HepG2 (cell line): ENCODE measurements around the gene TCF25. TPM values are rescaled to one million over a fixed set of nuclear protein-coding genes. Genes with fewer than 3 reads are reported as not detected.

Experiments used
- ATF1 ChIP-seq: IDR thresholded peaks from 2 replicates; pipeline ENCODE4 v1.6.1; 2016; ENCODE audit warnings: mild to moderate bottlenecking, control low read depth
- CREBL2 ChIP-seq: sonication (generic); formaldehyde crosslinking; IDR thresholded peaks from 2 replicates; pipeline ENCODE4 v1.8.1; 2023; ENCODE audit warnings: missing genetic modification reagents, mild to moderate bottlenecking, borderline replicate concordance
- GMEB2 ChIP-seq: IDR thresholded peaks from 2 replicates; pipeline ENCODE4 v1.6.1; 2016; ENCODE audit warnings: missing biosample characterization, missing genetic modification reagents, low read depth
- HES4 ChIP-seq: sonication (generic); formaldehyde crosslinking; IDR thresholded peaks from 2 replicates; pipeline ENCODE4 v1.9.0; 2021; ENCODE audit warnings: mild to moderate bottlenecking, missing genetic modification reagents, borderline replicate concordance
- HIC2 ChIP-seq: sonication (generic); formaldehyde crosslinking; IDR thresholded peaks from 2 replicates; pipeline ENCODE4 v1.9.0; 2022; ENCODE audit warnings: low read depth, missing genetic modification reagents
- KDM6A ChIP-seq: IDR thresholded peaks from 2 replicates; pipeline ENCODE4 v1.6.1; 2016; ENCODE audit warnings: low read depth
- KLF9 ChIP-seq: IDR thresholded peaks from 2 replicates; pipeline ENCODE4 v1.6.1; 2016; ENCODE audit warnings: low read depth
- NCOA5 ChIP-seq: sonication (generic); formaldehyde crosslinking; IDR thresholded peaks from 2 replicates; pipeline ENCODE4 v1.4.0; 2020; ENCODE audit warnings: missing genetic modification reagents
- NCOR1 ChIP-seq: fragments of 200-600 bp; sonication (generic); IDR thresholded peaks from 2 replicates; pipeline ENCODE4 v1.7.0; 2017; ENCODE audit warnings: antibody characterized with exemption, low read length, borderline replicate concordance
- NFATC3 ChIP-seq: sonication (generic); formaldehyde crosslinking; IDR thresholded peaks from 2 replicates; pipeline ENCODE4 v1.5.1; 2020; ENCODE audit warnings: mild to moderate bottlenecking, missing genetic modification reagents
- NR2F1 ChIP-seq, 2 experiments: fragments of 450-650 bp in 1 of 2; formaldehyde crosslinking in 1 of 2; IDR thresholded peaks; 2 replicates each; pipeline versions ENCODE4 v1.5.0 to v1.6.1; 2016 to 2020; ENCODE audit warnings: mild to moderate bottlenecking in 1 of 2, missing compliant biosample characterization in 1 of 2, missing genetic modification reagents in 1 of 2, moderate library complexity in 1 of 2
- NRL ChIP-seq: sonication (generic); formaldehyde crosslinking; IDR thresholded peaks from 2 replicates; pipeline ENCODE4 v1.5.0; 2020; ENCODE audit warnings: missing genetic modification reagents, mild to moderate bottlenecking, moderate library complexity, borderline replicate concordance
- POLR2A ChIP-seq, 2 experiments: IDR thresholded peaks; 2 replicates each; pipeline ENCODE4 v1.6.1; 2011; ENCODE audit warnings: low read depth in 2 of 2, low read length in 2 of 2, mild to moderate bottlenecking in 1 of 2, moderate library complexity in 1 of 2; ENCODE audit not compliant: insufficient read depth in 1 of 2
- POLR2G ChIP-seq: fragments of 200-400 bp; formaldehyde crosslinking; IDR thresholded peaks from 2 replicates; pipeline ENCODE4 v1.6.1; 2018; ENCODE audit warnings: mild to moderate bottlenecking, low read depth, low read length, moderate library complexity
- RAD51 ChIP-seq: fragments of 450-650 bp; IDR thresholded peaks from 2 replicates; pipeline ENCODE4 v1.6.1; 2016; ENCODE audit warnings: borderline replicate concordance
- RARA ChIP-seq: IDR thresholded peaks from 2 replicates; pipeline ENCODE4 v1.6.1; 2016; ENCODE audit warnings: missing genetic modification reagents, missing compliant biosample characterization
- RXRA ChIP-seq: sonication (generic); formaldehyde crosslinking; IDR thresholded peaks from 2 replicates; pipeline ENCODE4 v1.5.1; 2020; ENCODE audit warnings: missing genetic modification reagents
- YEATS4 ChIP-seq: sonication (generic); formaldehyde crosslinking; IDR thresholded peaks from 2 replicates; pipeline ENCODE4 v1.4.0; 2020; ENCODE audit warnings: missing genetic modification reagents, borderline replicate concordance
- ZHX1 ChIP-seq: sonication (generic); formaldehyde crosslinking; IDR thresholded peaks from 2 replicates; pipeline ENCODE4 v1.8.1; 2022; ENCODE audit warnings: low read depth, mild to moderate bottlenecking, missing genetic modification reagents
- ZNF337 ChIP-seq: sonication (generic); formaldehyde crosslinking; IDR thresholded peaks from 2 replicates; pipeline ENCODE4 v1.5.1; 2020; ENCODE audit warnings: missing genetic modification reagents, low read depth, mild to moderate bottlenecking, borderline replicate concordance
- ZNF607 ChIP-seq: sonication (generic); formaldehyde crosslinking; IDR thresholded peaks from 2 replicates; pipeline ENCODE4 v1.5.1; 2020; ENCODE audit warnings: missing genetic modification reagents, mild to moderate bottlenecking, borderline replicate concordance
- ZNF816 ChIP-seq: sonication (generic); formaldehyde crosslinking; IDR thresholded peaks from 2 replicates; pipeline ENCODE4 v1.8.0; 2022; ENCODE audit warnings: missing genetic modification reagents, mild to moderate bottlenecking, borderline replicate concordance
- polyA plus RNA-seq, 8 experiments: library from polyadenylated mRNA; depleted of rRNA in 3 of 8; stranded (reverse) in 7 of 8; unstranded in 1 of 8; fragments of >200 nt; fragmentation: Illumina TruSeq in 4 of 8; extraction: Trizol in 4 of 8; gene quantifications; 2 replicates each; pipeline versions ENCODE4 v1.2.1 to v1.2.3, GENCODE V29; 2011 to 2016; ENCODE audit warnings: low read depth in 4 of 8, missing spikeins in 1 of 8, mixed read lengths in 1 of 8; ENCODE audit not compliant: insufficient read depth in 1 of 8
- total RNA-seq, 5 experiments: library from RNA; depleted of rRNA; stranded (reverse); fragments of >200 nt; fragmentation: Illumina TruSeq; extraction: Trizol; gene quantifications; 2 replicates each; pipeline ENCODE4 v1.2.3, GENCODE V29; 2016; ENCODE audit warnings: low read depth in 1 of 5
- TF ChIP-seq, protein P1 (sequence below): sonication (generic); formaldehyde crosslinking; IDR thresholded peaks from 2 replicates; pipeline ENCODE4 v1.9.0; 2021; ENCODE audit warnings: missing genetic modification reagents, borderline replicate concordance

TCF25 gene
- total and polyA plus RNA-seq, 2 of the 13 experiments (the other 11 are each of a cell fraction or from before 2014, with no cell fraction given) = 138 to 206 TPM

GRCh38 chr16:89895482-89896250, 22.3 kb downstream of the TCF25 start (continued):
- no peak for TF ChIP-seq YEATS4
- 0 out of 2 replicates have a peak, but pooled peaks have one; percentile 23 for TF ChIP-seq NRL
- TF ChIP-seq ZNF816 (CRISPR knock-in tag) = no peak
- no peak for TF ChIP-seq RARA (CRISPR knock-in tag)
- no peak for TF ChIP-seq HES4 (CRISPR knock-in tag)
- TF ChIP-seq NFATC3 (CRISPR knock-in tag) = no peak
- TF ChIP-seq POLR2G = 0 out of 2 replicates have a peak, but pooled peaks have one; percentile 22
- TF ChIP-seq ATF1 = no peak
- no peak for TF ChIP-seq KLF9
- TF ChIP-seq CREBL2 (CRISPR knock-in tag) = no peak
- TF ChIP-seq ZHX1 (CRISPR knock-in tag) = no peak
- no peak for TF ChIP-seq RAD51
- peak in 1 of 2 experiments; percentile 33; a peak in 1 of 4 replicates for TF ChIP-seq POLR2A (IDR thresholded peaks at IDR 0.05; ENCODE audit: insufficient read depth in 1 of 2, low read depth in 2 of 2, low read length in 2 of 2)
- TF ChIP-seq, protein P1, sequence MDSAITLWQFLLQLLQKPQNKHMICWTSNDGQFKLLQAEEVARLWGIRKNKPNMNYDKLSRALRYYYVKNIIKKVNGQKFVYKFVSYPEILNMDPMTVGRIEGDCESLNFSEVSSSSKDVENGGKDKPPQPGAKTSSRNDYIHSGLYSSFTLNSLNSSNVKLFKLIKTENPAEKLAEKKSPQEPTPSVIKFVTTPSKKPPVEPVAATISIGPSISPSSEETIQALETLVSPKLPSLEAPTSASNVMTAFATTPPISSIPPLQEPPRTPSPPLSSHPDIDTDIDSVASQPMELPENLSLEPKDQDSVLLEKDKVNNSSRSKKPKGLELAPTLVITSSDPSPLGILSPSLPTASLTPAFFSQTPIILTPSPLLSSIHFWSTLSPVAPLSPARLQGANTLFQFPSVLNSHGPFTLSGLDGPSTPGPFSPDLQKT (CRISPR knock-in tag) = no peak
- no peak for TF ChIP-seq NCOR1
- no peak for TF ChIP-seq KDM6A (CRISPR knock-in tag)
- no peak for TF ChIP-seq GMEB2 (CRISPR knock-in tag)
- no peak for TF ChIP-seq HIC2 (CRISPR knock-in tag)
- TF ChIP-seq NCOA5 = no peak
- no peak for TF ChIP-seq RXRA (CRISPR knock-in tag)
- no peak for TF ChIP-seq ZNF607
- TF ChIP-seq ZNF337 (CRISPR knock-in tag) = no peak
- TF ChIP-seq NR2F1 (CRISPR knock-in tag; IDR thresholded peaks at IDR 0.05) = no peak
